GM08714 (cell line): ENCODE measurements around the gene MTARC1.

Experiments
- H3K4me3 ChIP-seq: fragments of 200-500 bp; sonication (Bioruptor generic); 2 replicates; pipeline ENCODE4 v1.5.1; 2014; ENCODE audit warnings: mild to moderate bottlenecking, low read length, inconsistent platforms
- ZNF274 ChIP-seq: IDR thresholded peaks from 2 replicates; pipeline ENCODE4 v1.6.1; 2012; ENCODE audit warnings: mild to moderate bottlenecking, low read depth, low read length

The MTARC1 gene

DNA sequence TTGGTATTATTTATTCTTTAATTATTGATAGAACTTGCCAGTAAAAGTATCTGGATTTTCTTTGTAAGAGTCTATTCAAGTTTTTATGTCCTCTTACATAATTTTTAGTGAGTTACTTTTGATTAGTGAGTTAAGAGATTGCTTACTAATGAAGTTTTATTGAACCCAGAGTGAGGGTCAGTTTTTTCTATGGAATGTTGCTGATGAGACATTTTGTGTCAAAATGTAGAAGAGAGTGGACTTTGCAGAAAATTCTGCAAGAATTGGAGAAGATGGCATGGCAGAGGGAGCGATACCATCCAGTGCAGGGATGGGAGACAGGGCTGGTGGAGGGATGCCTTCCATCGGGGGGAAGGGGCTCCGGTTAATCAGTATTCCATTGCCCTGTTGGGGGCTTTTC lies 27.6 kb upstream of the MTARC1 start:
- no peak for TF ChIP-seq ZNF274
- no peak overlapping the region for H3K4me3 ChIP-seq

DNA sequence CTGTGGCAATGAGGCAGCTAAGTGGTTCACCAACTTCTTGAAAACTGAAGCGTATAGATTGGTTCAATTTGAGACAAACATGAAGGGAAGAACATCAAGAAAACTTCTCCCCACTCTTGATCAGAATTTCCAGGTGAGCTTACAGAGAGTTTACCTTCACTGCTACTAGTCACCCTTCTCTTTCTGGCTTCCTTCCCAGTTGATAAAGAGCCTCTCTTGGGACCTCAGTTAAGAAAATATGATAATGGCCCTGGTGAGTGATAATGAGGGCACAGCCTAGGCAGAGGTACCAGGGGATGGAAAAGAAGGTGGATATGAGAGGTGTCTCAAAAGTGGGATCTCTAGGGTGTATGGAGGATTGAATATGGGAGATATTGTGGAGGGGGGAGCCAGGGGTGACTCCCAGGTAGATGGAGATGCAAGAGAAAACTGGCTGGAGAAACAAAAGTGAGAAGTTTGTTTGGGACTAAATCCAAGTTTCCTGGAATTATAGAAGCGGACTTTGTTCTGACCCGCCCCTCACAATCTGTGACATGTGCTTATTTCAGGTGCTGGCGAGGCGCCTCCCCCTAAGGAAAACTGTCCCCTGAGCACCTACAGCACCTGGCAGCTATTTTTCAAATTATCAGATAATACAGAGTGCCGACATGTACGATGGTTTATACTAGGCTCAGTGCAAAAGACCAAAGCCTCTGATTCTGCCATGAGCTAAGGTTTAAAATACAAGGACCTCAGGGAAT lies 24.9 kb upstream of the MTARC1 start:
- no peak for TF ChIP-seq ZNF274
- no peak overlapping the region for H3K4me3 ChIP-seq

DNA sequence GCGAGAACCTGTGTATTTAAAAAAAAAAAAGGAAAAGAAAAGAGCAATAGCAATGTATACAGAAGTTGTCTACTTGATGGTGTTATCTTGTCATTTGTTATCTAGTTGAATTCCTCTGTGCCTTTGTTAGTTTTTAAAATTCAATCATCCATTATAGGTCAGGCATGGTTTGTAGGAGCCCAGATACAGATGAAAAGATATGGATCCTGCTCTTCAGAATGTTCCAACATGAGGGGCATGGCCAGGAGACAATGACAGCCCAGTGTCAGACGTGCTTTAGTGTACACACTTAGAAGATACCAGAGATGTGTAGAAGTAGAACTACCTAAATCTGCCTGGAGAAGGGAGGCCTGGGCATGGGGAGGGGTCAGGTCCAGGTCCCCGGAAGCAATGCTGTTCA lies 22.0 kb upstream of the MTARC1 start:
- no peak for TF ChIP-seq ZNF274
- H3K4me3 ChIP-seq: no peak overlapping the region

DNA sequence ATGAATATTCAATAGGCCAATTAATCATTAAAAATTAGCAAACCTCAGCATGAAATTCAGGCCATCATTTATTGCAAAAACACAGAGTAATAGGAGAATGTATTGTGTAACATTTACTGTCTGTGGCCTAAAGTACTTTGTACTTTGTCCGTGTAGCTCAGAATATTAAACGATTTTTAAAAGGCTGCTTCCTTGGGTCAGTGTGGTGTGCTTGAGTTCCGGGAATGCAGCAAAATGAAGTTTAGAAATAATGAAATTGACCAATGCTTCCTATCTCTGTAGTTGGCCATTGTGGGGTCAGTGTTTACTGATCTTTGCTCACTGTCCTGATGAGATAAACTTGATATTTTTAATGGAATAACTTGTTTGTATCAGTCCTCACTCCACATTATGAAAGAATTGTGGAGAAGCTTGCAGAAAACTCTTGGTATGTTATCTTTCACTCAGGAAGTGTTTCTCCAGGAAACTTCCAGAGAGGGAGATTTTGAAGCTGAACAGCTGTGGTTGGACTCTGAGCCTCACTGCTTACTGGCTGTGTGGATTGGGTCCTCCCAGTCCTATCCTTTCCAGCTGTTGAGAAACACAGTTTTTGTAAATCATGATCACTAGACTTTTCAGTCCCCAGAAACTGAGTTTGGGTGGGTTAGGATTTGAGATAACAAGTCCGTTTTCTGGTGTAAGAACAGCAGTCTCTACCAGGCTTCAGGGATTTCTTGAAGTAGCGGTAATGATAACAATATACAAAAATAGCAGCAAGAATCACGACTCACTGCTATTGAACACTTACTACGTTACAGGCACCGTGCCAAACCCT lies 19.2 kb upstream of the MTARC1 start:
- H3K4me3 ChIP-seq: no peak overlapping the region
- no peak for TF ChIP-seq ZNF274

DNA sequence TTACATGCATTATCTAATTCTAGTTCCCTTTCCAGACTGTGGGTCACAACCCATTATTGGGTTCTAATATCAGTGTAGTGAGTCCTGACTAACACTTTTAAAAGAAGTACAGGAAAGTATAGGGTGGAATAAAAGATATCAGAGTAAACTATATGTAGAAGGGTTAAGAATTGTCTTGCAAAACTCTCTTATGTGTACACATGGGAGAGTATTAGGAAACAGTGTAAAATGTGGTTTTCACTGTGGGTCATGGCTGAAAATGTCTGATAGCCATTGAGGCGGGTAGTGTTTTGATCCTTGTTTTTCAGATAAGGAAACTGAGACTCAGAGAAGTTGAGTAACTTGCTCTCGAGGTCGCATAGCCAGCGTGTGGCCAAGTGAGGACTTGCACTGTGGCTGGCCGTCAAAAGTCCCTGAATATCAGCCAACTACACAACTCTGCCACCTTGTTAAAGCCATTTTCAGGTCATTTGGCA lies 18.5 kb upstream of the MTARC1 start:
- TF ChIP-seq ZNF274: no peak
- no peak overlapping the region for H3K4me3 ChIP-seq

DNA sequence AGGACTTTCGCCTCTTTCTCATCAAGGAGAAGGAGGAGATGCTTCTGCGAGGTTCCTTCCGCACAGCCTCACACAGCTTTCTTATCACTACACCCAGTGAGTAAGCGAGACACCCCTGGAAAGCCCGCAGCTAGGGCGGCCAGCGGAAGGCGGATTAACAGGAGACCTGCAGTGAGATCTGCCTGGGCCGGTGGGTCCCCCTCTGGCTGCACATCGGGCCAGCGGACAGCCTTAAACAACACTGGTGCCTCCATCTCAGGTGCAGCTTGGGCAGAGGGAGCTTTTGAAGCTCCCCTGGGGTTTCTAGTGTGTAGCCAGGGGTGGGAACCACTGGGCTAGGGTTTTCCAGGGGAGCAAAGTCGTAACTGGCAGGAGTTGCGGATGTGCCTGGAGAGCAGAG lies 17.5 kb upstream of the MTARC1 start:
- no peak for TF ChIP-seq ZNF274
- H3K4me3 ChIP-seq: no peak overlapping the region

DNA sequence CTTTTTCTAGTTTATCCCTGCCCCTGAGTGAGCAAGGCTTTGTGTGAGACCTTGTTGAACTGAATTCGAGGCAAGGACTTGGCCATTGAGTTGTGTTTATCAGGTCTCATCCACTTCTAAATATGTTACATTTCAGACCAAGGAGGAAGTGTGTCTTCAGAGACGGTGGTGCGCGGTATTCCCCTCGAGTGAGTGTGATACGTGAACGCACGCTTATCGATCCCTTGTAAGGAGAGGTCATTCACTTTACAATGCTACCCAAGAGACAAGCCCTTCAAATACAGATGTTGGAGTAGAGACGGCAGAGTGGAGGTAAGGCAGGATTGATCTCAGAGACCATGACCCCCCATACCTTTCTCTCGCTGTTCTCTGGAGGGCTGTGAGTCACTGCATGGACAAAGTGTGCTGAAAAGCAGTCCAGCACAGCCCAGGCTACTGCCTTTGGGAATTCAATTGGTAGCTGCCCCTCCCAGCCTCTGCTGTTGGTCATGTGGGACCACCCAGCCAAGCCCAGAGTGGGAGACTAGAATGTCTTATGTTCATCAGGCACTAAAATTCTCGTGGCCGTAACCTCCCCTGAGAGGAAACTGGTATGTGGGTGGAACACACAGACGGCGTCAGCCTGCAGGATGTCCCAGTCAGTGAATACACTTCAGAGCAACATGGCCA lies 16.3 kb upstream of the MTARC1 start:
- TF ChIP-seq ZNF274: no peak
- peak overlapping the region; percentile 6; the same call in 1 of the 2 replicates for H3K4me3 ChIP-seq

DNA sequence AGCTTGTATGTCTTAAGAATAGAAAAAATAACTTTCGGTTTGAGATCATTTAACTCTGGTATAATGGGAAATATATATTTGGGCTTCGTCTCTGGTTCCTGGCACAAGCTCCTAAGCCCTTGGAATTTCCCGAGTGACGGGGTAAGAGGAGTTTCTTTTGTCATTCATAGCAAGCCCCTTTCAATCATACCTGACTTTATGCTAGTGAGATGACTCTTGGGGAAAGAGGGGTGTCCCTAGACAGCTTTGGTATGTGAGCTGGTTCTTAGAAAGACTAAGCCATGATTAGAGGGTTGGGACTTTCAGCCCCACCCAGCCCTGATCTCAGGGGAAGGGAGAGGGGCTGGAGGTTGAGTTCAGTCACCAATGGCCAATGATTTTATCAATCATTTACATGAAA lies 13.9 kb upstream of the MTARC1 start:
- no peak overlapping the region for H3K4me3 ChIP-seq
- TF ChIP-seq ZNF274: no peak

DNA sequence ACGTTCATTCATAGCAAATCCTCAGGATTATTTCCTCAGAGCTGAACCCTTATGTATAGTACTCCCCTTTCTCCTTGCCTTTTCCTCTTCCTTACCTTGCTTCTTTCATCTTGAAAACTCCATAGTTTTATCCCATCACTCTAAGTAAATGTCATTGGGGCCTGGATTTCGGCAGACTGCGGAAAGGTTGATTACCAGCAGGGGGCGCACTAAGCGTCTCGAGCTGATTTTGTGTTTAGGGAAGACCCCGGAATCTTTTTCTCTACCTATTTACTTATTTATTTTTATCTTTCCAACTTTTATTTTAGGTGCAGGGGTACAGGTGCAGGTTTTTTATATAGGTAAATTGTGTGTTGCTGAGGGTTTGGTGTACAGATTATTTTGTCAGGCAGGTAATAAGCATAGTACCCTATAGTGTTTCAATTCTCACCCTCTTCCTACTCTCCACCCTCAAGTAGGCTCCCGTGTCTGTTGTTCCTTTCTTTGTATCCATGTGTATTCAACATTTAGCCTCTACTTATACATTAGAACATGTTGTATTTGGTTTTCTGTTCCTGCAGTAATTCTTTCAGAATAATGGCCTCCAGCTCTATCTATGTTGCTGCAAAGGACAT lies 11.4 kb upstream of the MTARC1 start:
- H3K4me3 ChIP-seq: no peak overlapping the region
- no peak for TF ChIP-seq ZNF274

DNA sequence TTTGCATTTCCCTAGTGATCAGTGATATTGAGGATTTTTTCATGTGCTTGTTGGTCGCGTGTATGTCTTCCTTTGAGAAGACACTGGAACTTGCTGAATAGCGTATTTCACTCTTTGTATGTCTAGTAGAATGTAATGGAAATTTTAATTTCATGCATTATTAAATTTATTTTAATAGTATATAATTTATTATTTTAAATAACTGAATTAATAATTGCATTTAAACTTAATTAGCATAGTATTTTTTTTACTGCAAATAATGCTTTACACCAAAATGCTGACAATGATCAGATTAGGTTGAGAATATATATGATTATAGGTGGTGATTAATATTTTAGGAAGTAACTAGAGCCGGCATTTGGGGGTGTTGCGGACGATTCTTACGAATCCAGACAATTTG lies 10.5 kb upstream of the MTARC1 start:
- TF ChIP-seq ZNF274: no peak
- H3K4me3 ChIP-seq: no peak overlapping the region

DNA sequence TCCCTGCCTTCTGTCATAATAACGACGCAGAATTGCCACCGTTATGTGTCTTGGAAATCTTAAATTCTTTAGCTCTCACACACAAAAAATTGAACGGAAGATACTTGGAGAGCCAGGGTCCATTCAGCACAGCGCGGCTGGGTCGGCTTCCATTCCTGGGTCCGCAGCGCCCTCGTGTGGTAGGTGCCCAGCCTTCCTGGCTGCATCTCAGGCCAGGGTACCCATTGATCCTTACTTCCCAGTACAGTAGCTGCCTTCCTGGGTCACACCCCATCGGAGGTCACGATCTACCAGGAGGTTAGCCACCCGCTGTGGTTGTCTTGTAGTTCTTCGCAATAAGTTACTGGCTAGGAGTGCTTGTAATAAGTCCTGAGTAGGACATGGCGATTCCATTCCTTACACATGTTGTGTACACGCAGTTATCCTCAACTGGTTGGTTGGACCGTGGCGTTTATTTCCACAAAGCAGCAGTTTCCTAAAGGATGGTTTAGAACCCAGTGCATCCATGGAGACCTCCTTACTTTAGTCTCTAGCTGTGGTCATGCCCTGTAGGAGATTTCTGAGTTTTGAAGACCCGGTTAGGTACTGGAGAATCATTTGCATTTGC lies 9.9 kb upstream of the MTARC1 start:
- TF ChIP-seq ZNF274: no peak
- no peak overlapping the region for H3K4me3 ChIP-seq

DNA sequence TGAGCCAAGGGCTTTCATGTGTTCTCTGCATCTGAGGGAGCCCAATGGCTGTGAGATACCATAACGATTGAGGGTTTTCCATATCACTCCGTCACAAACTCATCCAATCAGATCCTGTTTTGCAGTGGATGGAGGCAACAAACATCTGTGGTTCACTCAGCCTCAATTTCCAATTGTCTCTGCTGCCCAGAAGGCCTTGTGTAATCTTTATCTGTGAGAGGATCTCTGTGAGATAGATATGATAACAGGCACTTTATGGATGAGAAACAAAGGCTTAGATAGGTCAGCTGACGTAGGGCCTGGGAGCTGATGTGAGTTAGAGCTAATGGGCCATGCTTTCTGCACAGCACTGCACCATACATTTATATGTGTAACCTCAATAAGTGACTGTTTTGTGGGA lies 3.3 kb upstream of the MTARC1 start:
- no peak for TF ChIP-seq ZNF274

DNA sequence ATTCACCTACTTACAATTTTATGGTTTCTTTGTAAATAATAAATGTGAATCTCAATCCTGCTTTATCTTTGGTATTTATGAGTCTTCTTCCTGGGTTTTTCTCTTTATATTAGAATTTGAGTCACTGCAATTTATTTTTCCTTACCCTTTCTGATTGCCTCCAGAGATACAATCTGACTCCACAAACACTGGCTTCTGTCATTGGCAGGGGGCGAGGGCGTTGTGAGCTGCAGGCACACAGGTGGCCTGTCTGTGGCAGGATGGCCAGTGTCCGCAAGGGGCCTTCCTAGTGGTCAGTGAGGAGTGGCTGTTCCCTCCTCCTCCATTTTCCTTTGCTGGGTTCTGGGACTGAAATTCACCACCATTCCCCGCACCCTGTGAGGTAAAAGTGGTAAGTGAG lies 2.0 kb upstream of the MTARC1 start:
- TF ChIP-seq ZNF274: no peak

More for the DNA sequence above, 3.3 kb upstream of the MTARC1 start:
- H3K4me3 ChIP-seq: no peak overlapping the region

More for the DNA sequence above, 2.0 kb upstream of the MTARC1 start:
- H3K4me3 ChIP-seq: no peak overlapping the region
